ENCODE results near the gene RAB40C. TPM values are rescaled to one million over a fixed set of nuclear protein-coding genes. Genes with fewer than 3 reads are reported as not detected.

Gene RAB40C
- total and polyA plus RNA-seq, 9 of the 15 experiments (the other 6 are each of a cell fraction or from before 2014, with no cell fraction given), result 0.17 to 23.4 (median 8.7) TPM

DNA sequence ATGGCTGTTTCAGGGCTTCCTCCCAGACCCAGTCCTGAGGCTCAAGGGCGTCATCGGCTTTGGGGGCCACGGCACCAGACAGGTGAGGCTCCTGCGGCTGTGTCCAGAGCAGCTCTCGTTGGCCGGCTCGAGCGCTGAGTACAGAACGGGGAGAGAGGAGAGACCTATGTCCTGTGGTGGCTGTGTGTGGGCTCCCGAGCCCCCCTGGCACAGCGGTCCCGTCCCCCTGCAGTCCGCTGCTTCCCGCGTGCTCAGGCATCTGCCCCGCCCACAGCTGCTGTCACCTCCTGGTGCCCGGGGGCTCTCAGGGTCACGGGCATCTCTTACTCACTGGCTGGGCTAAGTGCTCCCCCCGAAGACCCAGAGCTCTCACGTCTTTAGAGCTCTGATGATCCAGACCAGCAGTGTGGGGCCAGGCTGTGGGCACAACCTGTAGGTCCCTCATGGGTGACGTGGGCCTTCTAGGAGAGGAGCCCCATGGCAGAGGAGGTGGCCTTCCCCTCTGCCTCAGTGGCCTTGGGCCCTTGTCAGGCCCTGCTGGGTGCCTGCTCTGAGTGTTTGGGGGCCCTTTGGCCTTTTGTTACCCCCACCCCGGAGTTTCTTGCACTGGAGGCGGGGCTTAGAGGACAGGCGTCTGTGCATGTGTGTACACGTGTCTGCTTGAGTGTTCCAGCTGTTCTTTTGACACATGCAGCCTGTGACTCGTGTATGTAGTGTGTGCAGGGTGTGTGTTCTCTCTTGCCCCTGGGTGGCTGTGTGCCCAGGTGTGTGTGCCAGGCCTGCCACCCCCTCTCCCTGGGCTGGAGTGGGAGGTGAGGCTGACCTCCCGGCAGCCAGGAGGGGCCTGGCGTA, 62.8 kb downstream of the RAB40C start:
- no peak overlapping the region for H2AFZ ChIP-seq (ENCODE audit: low read depth, low read length)
- DNase-seq (ENCODE audit: extremely low read depth in 1 of 4, low spot score in 3 of 4), result no peak
- peak overlapping the region in 1 of 2 experiments; percentile 47; a peak in 1 of 4 replicates for H3K9ac ChIP-seq (ENCODE audit: insufficient read depth in 1 of 2, low read depth in 2 of 2, low read length in 2 of 2)
- H4K20me1 ChIP-seq (replicated peaks; ENCODE audit: control insufficient read depth, insufficient read depth, low read length), result no peaks in the 10 kb centered on the region
- no peaks in the 10 kb centered on the region for H3K27me3 ChIP-seq (ENCODE audit: control insufficient read depth in 2 of 2, insufficient read depth in 2 of 2, low read length in 2 of 2)
- in situ Hi-C loops (cut with MboI) (no loop called here), intact Hi-C loops (cut with micrococcal nuclease) (no loop called here)
- peaks cover 0 to 88% of the 10 kb centered on the region in 2 experiments; a peak in 2 of 5 replicates for H3K4me1 ChIP-seq (replicated peaks in 1 of 2; ENCODE audit: control insufficient read depth in 2 of 2, insufficient read depth in 2 of 2, low read length in 2 of 2)
- no peak overlapping the region for H3K4me2 ChIP-seq (ENCODE audit: insufficient read depth, low read length)
- no peak for ATAC-seq
- ChIA-PET CTCF (ENCODE audit: low intra/inter-chr PET ratio) (no interaction called here), POLR2A (interaction anchor here (0.7 to 2.8 kb wide), 3 partner anchors 10 to 28 kb away, joined by 4 to 13 read pairs (median 4); partner anchors contain the start of genes MCRIP2, METTL26 and STUB1)
- no peak overlapping the region for H3K4me3 ChIP-seq
- BruUV-seq (replicated peaks), result no TSS peak
- H3K9me1 ChIP-seq (ENCODE audit: control insufficient read depth, insufficient read depth, low read length), result no peaks in the 10 kb centered on the region
- H3K9me3 ChIP-seq (replicated peaks; ENCODE audit: control insufficient read depth, insufficient read depth, low read depth, low read length), result no peaks in the 10 kb centered on the region
- H3K36me3 ChIP-seq (ENCODE audit: control insufficient read depth, insufficient read depth, low read length), result peaks cover 8% of the 10 kb centered on the region; the same call in 1 of the 3 replicates
- H3K27ac ChIP-seq (ENCODE audit: extremely low read depth, low read depth, low read length), result no peak overlapping the region
- FAIRE-seq, result no peak
- WGBS (ENCODE audit: insufficient coverage, low coverage, missing lambda C conversion rate), result 59% methylated on average over 24 of the region's 28 CpGs
- H3K79me2 ChIP-seq (ENCODE audit: control insufficient read depth, insufficient read depth, low read length), result no peaks in the 10 kb centered on the region
- TF ChIP-seq, protein P1, sequence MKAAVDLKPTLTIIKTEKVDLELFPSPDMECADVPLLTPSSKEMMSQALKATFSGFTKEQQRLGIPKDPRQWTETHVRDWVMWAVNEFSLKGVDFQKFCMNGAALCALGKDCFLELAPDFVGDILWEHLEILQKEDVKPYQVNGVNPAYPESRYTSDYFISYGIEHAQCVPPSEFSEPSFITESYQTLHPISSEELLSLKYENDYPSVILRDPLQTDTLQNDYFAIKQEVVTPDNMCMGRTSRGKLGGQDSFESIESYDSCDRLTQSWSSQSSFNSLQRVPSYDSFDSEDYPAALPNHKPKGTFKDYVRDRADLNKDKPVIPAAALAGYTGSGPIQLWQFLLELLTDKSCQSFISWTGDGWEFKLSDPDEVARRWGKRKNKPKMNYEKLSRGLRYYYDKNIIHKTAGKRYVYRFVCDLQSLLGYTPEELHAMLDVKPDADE (conservative IDR thresholded peaks at IDR 0.05; ENCODE audit: control insufficient read depth, low read depth, low read length), result no peak
- TF ChIP-seq ZNF217 (CRISPR knock-in tag; IDR thresholded peaks at IDR 0.05) (no peak), BMI1 (IDR thresholded peaks at IDR 0.05; ENCODE audit: low read length) (no peak)
